ENCODE measurements around the gene RAB5A.

RAB5A gene

DNA sequence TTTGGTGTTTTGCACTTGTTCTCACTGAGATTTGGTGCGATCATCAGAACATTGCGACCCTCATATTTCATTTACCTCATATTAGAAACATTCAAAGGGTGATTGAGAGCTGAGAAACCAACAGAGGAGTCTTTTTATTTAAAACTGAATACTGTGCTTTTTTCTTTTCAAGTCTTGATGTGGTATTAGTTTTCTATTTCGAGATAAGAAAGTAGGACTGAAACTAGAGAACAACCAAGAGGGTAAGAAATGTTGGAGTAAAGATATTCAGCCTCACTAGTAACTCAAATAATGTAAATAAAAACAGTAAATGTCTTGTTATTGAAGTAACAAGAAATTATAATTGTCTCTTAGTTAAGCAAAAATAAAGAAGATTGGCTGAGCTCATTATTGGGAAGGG lies 39.4 kb upstream of the RAB5A start:
- DNase-seq (ENCODE audit: low read depth) = no peak
- TF ChIP-seq, protein P1, sequence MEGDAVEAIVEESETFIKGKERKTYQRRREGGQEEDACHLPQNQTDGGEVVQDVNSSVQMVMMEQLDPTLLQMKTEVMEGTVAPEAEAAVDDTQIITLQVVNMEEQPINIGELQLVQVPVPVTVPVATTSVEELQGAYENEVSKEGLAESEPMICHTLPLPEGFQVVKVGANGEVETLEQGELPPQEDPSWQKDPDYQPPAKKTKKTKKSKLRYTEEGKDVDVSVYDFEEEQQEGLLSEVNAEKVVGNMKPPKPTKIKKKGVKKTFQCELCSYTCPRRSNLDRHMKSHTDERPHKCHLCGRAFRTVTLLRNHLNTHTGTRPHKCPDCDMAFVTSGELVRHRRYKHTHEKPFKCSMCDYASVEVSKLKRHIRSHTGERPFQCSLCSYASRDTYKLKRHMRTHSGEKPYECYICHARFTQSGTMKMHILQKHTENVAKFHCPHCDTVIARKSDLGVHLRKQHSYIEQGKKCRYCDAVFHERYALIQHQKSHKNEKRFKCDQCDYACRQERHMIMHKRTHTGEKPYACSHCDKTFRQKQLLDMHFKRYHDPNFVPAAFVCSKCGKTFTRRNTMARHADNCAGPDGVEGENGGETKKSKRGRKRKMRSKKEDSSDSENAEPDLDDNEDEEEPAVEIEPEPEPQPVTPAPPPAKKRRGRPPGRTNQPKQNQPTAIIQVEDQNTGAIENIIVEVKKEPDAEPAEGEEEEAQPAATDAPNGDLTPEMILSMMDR (IDR thresholded peaks at IDR 0.05; ENCODE audit: control insufficient read depth, extremely low read depth, insufficient read depth) = no peak
- no peak overlapping the region for H3K4me3 ChIP-seq (ENCODE audit: low read depth, low read length)

DNA sequence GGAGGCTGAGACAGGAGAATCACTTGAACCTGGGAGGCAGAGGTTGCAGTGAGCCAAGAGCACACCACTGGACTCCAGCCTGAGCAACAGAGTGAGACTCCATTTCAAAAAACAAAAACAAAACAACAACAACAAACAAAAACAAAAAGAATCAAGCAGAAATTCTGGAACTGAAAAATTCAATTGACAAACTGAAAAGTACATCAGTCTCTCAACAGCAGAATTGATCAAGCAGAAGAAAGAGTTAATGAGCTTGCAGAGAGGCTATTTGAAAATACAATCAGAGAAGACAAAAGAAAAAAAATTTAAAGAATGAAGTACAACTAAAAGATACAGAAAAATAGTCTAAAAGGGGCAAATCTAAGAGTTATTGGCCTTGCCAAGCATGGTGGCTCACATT lies 35.4 kb upstream of the RAB5A start:
- H3K4me3 ChIP-seq (ENCODE audit: low read depth, low read length) = no peak overlapping the region
- DNase-seq (ENCODE audit: low read depth) = no peak
- TF ChIP-seq, protein P1 (IDR thresholded peaks at IDR 0.05; ENCODE audit: control insufficient read depth, extremely low read depth, insufficient read depth) = no peak

DNA sequence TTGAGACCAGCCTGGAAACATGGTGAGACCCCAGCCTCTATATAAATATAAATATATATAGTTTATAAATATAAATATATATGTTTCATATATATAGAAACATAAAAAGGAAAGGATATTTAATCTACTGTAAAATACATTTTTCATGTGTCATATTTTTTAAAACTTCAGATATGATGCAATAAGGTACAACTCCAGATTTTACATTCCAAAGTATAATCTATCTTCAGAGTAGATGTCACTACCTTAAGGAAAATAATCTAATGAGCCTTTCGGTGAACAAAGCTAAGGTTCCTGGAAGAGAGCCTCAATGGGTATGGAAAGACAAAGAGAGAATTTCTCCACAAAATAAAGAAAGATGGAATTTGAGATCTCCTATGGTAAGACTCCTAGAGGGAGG lies 29.7 kb upstream of the RAB5A start:
- no peak for DNase-seq (ENCODE audit: low read depth)
- no peak overlapping the region for H3K4me3 ChIP-seq (ENCODE audit: low read depth, low read length)
- TF ChIP-seq, protein P1 (IDR thresholded peaks at IDR 0.05; ENCODE audit: control insufficient read depth, extremely low read depth, insufficient read depth) = no peak

DNA sequence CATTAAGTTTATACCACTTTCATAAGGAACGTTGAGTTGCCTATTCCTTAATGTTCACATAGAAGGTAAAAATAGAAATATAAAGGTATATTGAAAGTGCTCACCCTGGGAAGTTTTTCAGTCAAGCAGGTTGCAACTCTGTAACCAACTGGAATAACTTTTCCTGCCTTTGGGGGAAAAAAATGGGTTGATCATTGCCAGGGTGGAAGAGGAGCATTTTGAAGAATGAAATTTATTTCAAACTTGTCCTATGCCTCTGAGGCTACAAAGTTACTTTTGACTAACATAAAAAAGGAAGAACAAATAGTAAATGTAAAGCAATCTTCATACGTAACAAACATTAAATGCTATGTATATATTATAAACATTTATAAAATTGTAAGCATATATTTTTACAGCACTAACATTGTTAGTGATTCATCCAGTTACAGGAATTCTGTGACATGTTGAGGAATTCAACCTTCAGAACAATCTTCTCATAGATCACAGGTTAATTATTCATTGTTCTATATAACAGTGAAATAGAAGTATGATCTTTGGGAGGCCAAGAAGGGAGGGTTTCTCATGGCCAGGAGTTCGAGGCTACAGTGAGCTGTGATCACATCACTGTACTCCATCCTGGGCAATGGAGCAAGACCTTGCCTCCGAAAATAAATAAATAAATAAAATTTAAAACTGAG lies 26.4 kb upstream of the RAB5A start:
- DNase-seq (ENCODE audit: low read depth) = no peak
- TF ChIP-seq, protein P1 (IDR thresholded peaks at IDR 0.05; ENCODE audit: control insufficient read depth, extremely low read depth, insufficient read depth) = no peak
- no peak overlapping the region for H3K4me3 ChIP-seq (ENCODE audit: low read depth, low read length)

DNA sequence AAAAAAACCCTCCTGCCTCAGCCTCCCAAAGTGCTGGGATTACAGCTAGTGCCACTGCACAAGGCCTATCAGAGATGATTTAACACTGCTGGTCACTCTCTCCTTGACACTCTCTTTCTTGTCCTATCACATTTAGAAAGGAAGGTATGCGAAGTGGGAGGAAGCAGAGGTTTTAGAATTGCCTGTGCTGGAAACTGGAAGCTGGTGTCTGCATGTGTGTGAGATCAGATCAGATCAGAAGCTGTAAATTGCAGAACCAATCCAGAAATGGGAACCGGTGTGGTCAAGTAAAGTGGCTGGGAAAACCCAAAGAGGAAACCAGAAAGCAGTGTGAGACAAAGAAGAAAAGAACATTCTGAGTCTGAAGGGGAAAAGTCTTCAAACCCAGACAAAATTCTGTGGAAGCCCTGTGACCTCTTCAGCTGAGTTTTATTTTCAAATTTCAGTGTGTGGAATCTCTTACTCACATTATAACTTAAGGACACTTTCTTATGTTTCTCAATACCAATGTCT lies 15.7 kb upstream of the RAB5A start:
- DNase-seq (ENCODE audit: low read depth) = no peak
- no peak overlapping the region for H3K4me3 ChIP-seq (ENCODE audit: low read depth, low read length)
- TF ChIP-seq, protein P1 (IDR thresholded peaks at IDR 0.05; ENCODE audit: control insufficient read depth, extremely low read depth, insufficient read depth) = no peak

DNA sequence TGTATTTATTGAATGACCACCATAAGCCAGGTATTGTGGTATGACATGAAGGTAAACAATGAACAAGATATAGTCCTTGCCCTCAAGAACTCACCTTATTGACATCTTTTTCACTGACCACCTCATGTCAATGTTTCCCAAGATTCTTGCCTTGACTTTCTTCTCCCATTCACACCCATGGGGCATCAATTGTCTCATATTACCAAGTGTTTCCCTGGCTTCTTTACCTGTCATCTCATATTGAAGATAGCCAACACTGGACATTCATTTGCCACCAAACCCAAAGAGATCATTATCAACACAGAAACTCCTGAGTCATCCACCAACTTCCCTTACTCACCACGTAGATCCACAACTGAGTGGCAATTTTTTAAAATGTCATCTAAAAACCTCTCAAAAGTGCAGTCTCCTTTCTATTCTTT lies 15.1 kb upstream of the RAB5A start:
- TF ChIP-seq, protein P1 (IDR thresholded peaks at IDR 0.05; ENCODE audit: control insufficient read depth, extremely low read depth, insufficient read depth) = no peak
- DNase-seq (ENCODE audit: low read depth) = no peak
- H3K4me3 ChIP-seq (ENCODE audit: low read depth, low read length) = no peak overlapping the region

DNA sequence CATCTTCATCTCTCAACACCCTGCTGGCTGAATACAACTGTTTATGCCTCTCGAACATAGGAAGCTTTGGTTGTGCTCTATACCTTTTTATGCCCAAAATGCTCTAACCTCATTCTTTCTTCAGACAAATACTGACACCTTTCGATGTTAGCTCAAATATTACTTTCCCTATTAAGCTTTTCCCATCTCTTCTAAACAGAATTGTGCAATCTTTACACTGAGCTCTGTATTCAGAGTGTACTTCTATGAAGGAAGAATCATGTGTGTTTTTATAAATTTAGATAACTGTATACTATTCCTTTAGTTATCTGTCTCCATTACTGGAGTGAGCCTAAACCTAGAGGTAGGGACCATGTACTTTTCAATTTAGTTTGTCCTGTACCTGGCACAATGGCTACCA lies 14.5 kb upstream of the RAB5A start:
- TF ChIP-seq, protein P1 (IDR thresholded peaks at IDR 0.05; ENCODE audit: control insufficient read depth, extremely low read depth, insufficient read depth) = no peak

More for the DNA sequence above, 14.5 kb upstream of the RAB5A start:
- DNase-seq (ENCODE audit: low read depth) = no peak
- H3K4me3 ChIP-seq (ENCODE audit: low read depth, low read length) = no peak overlapping the region
